ENCODE data around the gene PPP1R26. TPM values are rescaled to one million over a fixed set of nuclear protein-coding genes. Genes with fewer than 3 reads are reported as not detected.

PPP1R26 gene
- total RNA-seq, 1 experiment from 2014 or later = 32.0 TPM

GRCh38 chr9:135520916-135521607, 41.5 kb downstream of the PPP1R26 start, which contains the start of gene LCN1:
Gene LCN1, plus strand, starts transcription at chr9:135521440. Its CDS starts 58 bp downstream, at chr9:135521498.
- Histone ChIP-seq H3K9me2 (ENCODE audit: insufficient read depth) (no peaks in the 10 kb centered on the region), H4K20me1 (ENCODE audit: insufficient read depth) (no peaks in the 10 kb centered on the region), H2AFZ (ENCODE audit: low read depth, low read length, poor library complexity, severe bottlenecking) (no peak within 1 kb of the TSS), H3K27me3 (ENCODE audit: insufficient read depth, low read length) (no peaks in the 10 kb centered on the region), H3K9me3 (ENCODE audit: control insufficient read depth in 1 of 2, insufficient read depth in 1 of 2, low read depth in 1 of 2, low read length in 2 of 2) (no peaks in the 10 kb centered on the region), H3K4me3 (replicated peaks in 1 of 2; ENCODE audit: low read depth in 1 of 2, low read length in 2 of 2) (no peak within 1 kb of the TSS), H3K9ac (ENCODE audit: low read length) (no peak within 1 kb of the TSS), H3K4me2 (ENCODE audit: low read length) (no peak within 1 kb of the TSS), H3K36me3 (ENCODE audit: control insufficient read depth in 1 of 2, insufficient read depth in 2 of 2, low read length in 2 of 2) (no peaks in the 10 kb centered on the region), H3K27ac (ENCODE audit: low read depth, low read length) (no peak within 1 kb of the TSS), H3K4me1 (ENCODE audit: control insufficient read depth in 1 of 2, insufficient read depth in 2 of 2, low read length in 2 of 2) (no peaks in the 10 kb centered on the region), H3K79me2 (ENCODE audit: insufficient read depth, low read length) (no peaks in the 10 kb centered on the region)
- no peak for TF ChIP-seq CEBPB (IDR thresholded peaks at IDR 0.05; ENCODE audit: low read depth)
- no peak for TF ChIP-seq RAD21 (IDR thresholded peaks at IDR 0.05; ENCODE audit: low read depth)
- TF ChIP-seq CTCF (IDR thresholded peaks at IDR 0.05 in 2 of 3, conservative IDR thresholded peaks at IDR 0.05 in 1 of 3; ENCODE audit: borderline replicate concordance in 1 of 3, insufficient read depth in 1 of 3, low read depth in 2 of 3, low read length in 2 of 3) = no peak
- no peak for TF ChIP-seq SRF (IDR thresholded peaks at IDR 0.05; ENCODE audit: low read depth)
- TF ChIP-seq MAX (IDR thresholded peaks at IDR 0.05) = no peak
- TF ChIP-seq SIN3A (IDR thresholded peaks at IDR 0.05; ENCODE audit: low read depth) = no peak
- no peak for TF ChIP-seq ZNF274 (IDR thresholded peaks at IDR 0.05; ENCODE audit: low read depth, low read length)
- TF ChIP-seq SP1 (IDR thresholded peaks at IDR 0.05; ENCODE audit: low read depth) = no peak
- no peak for TF ChIP-seq POLR2A (IDR thresholded peaks at IDR 0.05; ENCODE audit: borderline replicate concordance, extremely low read depth, insufficient read depth, insufficient read length)
- TF ChIP-seq REST (IDR thresholded peaks at IDR 0.05; ENCODE audit: low read depth) = no peak
- TF ChIP-seq EZH2 (IDR thresholded peaks at IDR 0.05) = no peak
- no peak for TF ChIP-seq ELF1 (IDR thresholded peaks at IDR 0.05; ENCODE audit: borderline replicate concordance, low read depth)
- TF ChIP-seq POLR2AphosphoS5 (IDR thresholded peaks at IDR 0.05; ENCODE audit: low read depth, low read length) = no peak
- TF ChIP-seq ATF3 (IDR thresholded peaks at IDR 0.05) = no peak
- no peak for TF ChIP-seq FOSL1 (IDR thresholded peaks at IDR 0.05; ENCODE audit: low read depth)
- TF ChIP-seq EGR1 (IDR thresholded peaks at IDR 0.05; ENCODE audit: low read depth) = no peak
- TF ChIP-seq TCF7L2 (IDR thresholded peaks at IDR 0.05; ENCODE audit: borderline replicate concordance, extremely low read depth, insufficient read depth, insufficient read length) = no peak
- no peak for TF ChIP-seq ZBTB33 (IDR thresholded peaks at IDR 0.05; ENCODE audit: extremely low read depth, insufficient replicate concordance, low read length)
- TF ChIP-seq CBX3 (IDR thresholded peaks at IDR 0.05; ENCODE audit: low read depth) = no peak
- TF ChIP-seq ZFX (IDR thresholded peaks at IDR 0.05) = no peak
- RAD21 ChIA-PET (ENCODE audit: low non-redundant PET in 1 of 2, low total read pairs in 2 of 2, uncharacterized antibody in 2 of 2, unreplicated experiment in 2 of 2) = no interaction called here
- ATAC-seq (no peak), DNase-seq (ENCODE audit: low read depth, low spot score) (no peak)
- POLR2A ChIA-PET = no interaction called here
- CTCF ChIA-PET = no interaction called here
- BruUV-seq (replicated peaks) = no TSS peak
- intact Hi-C loops (cut with micrococcal nuclease) = no loop called here

Measured in HCT116 (cell line).